ENCODE measurements around the gene CPNE8. TPM values are rescaled to one million over a fixed set of nuclear protein-coding genes. Genes with fewer than 3 reads are reported as not detected.

CPNE8 gene
- total and polyA plus RNA-seq, 2 of the 4 experiments (the other 2 are of a cell fraction), result not detected

- H2BK5ac ChIP-seq (ENCODE audit: low read depth, low read length, poor library complexity, severe bottlenecking), result no peak overlapping the region
- no peak overlapping the region for H3K27ac ChIP-seq (ENCODE audit: insufficient read depth, low read length)
- H3K36me3 ChIP-seq (ENCODE audit: control insufficient read depth, insufficient read depth, low read length), result no peaks in the 10 kb centered on the region
- no peak overlapping the region for H4K8ac ChIP-seq (ENCODE audit: low read depth in 2 of 2, low read length in 2 of 2)
- H3K27me3 ChIP-seq (ENCODE audit: control insufficient read depth, insufficient read depth, low read length), result no peaks in the 10 kb centered on the region
- no peak overlapping the region for H2BK20ac ChIP-seq (ENCODE audit: low read depth, low read length)
- ATAC-seq (ENCODE audit: low read depth) (no peak), DNase-seq (no peak)
- no peak overlapping the region for H2AFZ ChIP-seq (replicated peaks; ENCODE audit: low read length, poor library complexity)
- no peaks in the 10 kb centered on the region for H3K79me1 ChIP-seq (ENCODE audit: low read depth in 1 of 2, low read length in 2 of 2)
- H3K18ac ChIP-seq (ENCODE audit: low read depth, low read length), result no peak overlapping the region
- in situ Hi-C loops (cut with MboI; ENCODE audit: low sequenced_read_pairs) (no loop called here), dilution Hi-C loops (cut with HindIII; ENCODE audit: low sequenced_read_pairs, unreplicated experiment) (no loop called here), intact Hi-C loops (cut with micrococcal nuclease) (no loop called here)
- no peaks in the 10 kb centered on the region for H4K20me1 ChIP-seq (ENCODE audit: insufficient read depth, low read length)
- no peak overlapping the region for H4K5ac ChIP-seq (ENCODE audit: low read depth, low read length)
- no peak overlapping the region for H3K4me2 ChIP-seq (ENCODE audit: low read depth, low read length)
- H3K9me3 ChIP-seq (ENCODE audit: control insufficient read depth, insufficient read depth, low read length), result 0 out of 2 replicates have a peak, but pooled peaks cover 1% of the 10 kb centered on the region
- H3K4ac ChIP-seq (ENCODE audit: low read depth, low read length), result no peak overlapping the region
- H4K91ac ChIP-seq (ENCODE audit: insufficient read depth, low read depth, low read length), result no peak overlapping the region
- no peak overlapping the region for H2BK15ac ChIP-seq (ENCODE audit: low read depth, low read length)
- no peak overlapping the region for H3K23ac ChIP-seq (ENCODE audit: low read depth, low read length)
- H3K56ac ChIP-seq (ENCODE audit: extremely low read depth, insufficient read depth, low read length), result no peak overlapping the region
- H3K14ac ChIP-seq (replicated peaks; ENCODE audit: low read depth, low read length), result no peak overlapping the region
- H3K9ac ChIP-seq (ENCODE audit: low read depth, low read length), result no peak overlapping the region
- no peak overlapping the region for H3K4me3 ChIP-seq (ENCODE audit: insufficient read depth, low read depth, low read length)
- no peaks in the 10 kb centered on the region for H3K9me1 ChIP-seq (ENCODE audit: insufficient read depth, low read length)
- CTCF ChIA-PET, result no interaction called here
- no peak overlapping the region for H2AK5ac ChIP-seq (ENCODE audit: low read depth, low read length)
- BruUV-seq (replicated peaks), result no TSS peak
- TF ChIP-seq POLR2A (IDR thresholded peaks at IDR 0.05; ENCODE audit: low read depth, low read length), result no peak
- TF ChIP-seq SMC3 (IDR thresholded peaks at IDR 0.05; ENCODE audit: low read depth, low read length), result no peak
- no peak for TF ChIP-seq BHLHE40 (IDR thresholded peaks at IDR 0.05; ENCODE audit: low read depth, low read length)
- TF ChIP-seq USF2 (IDR thresholded peaks at IDR 0.05; ENCODE audit: low read depth, low read length), result no peak
- TF ChIP-seq, protein P1, sequence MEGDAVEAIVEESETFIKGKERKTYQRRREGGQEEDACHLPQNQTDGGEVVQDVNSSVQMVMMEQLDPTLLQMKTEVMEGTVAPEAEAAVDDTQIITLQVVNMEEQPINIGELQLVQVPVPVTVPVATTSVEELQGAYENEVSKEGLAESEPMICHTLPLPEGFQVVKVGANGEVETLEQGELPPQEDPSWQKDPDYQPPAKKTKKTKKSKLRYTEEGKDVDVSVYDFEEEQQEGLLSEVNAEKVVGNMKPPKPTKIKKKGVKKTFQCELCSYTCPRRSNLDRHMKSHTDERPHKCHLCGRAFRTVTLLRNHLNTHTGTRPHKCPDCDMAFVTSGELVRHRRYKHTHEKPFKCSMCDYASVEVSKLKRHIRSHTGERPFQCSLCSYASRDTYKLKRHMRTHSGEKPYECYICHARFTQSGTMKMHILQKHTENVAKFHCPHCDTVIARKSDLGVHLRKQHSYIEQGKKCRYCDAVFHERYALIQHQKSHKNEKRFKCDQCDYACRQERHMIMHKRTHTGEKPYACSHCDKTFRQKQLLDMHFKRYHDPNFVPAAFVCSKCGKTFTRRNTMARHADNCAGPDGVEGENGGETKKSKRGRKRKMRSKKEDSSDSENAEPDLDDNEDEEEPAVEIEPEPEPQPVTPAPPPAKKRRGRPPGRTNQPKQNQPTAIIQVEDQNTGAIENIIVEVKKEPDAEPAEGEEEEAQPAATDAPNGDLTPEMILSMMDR (conservative IDR thresholded peaks at IDR 0.05; ENCODE audit: low read depth, low read length), result no peak
- TF ChIP-seq FOS (IDR thresholded peaks at IDR 0.05; ENCODE audit: low read depth, low read length), result no peak
- no peak for TF ChIP-seq MXI1 (IDR thresholded peaks at IDR 0.05; ENCODE audit: borderline replicate concordance, low read depth, low read length)
- TF ChIP-seq RAD21 (IDR thresholded peaks at IDR 0.05; ENCODE audit: low read length), result no peak
- TF ChIP-seq ELK1 (IDR thresholded peaks at IDR 0.05; ENCODE audit: borderline replicate concordance, low read depth, low read length), result no peak
- no peak for TF ChIP-seq RFX5 (IDR thresholded peaks at IDR 0.05; ENCODE audit: low read depth, low read length)
- no peak for TF ChIP-seq MAFK (IDR thresholded peaks at IDR 0.05; ENCODE audit: low read depth, low read length)
- no peak for TF ChIP-seq RCOR1 (IDR thresholded peaks at IDR 0.05; ENCODE audit: insufficient replicate concordance, low read length)
- TF ChIP-seq CHD1 (IDR thresholded peaks at IDR 0.05; ENCODE audit: low read depth, low read length), result no peak
- no peak for TF ChIP-seq NFE2L2 (IDR thresholded peaks at IDR 0.05; ENCODE audit: low read depth, low read length)
- no peak for TF ChIP-seq MAZ (IDR thresholded peaks at IDR 0.05; ENCODE audit: borderline replicate concordance, low read depth, low read length)
- TF ChIP-seq CEBPB (IDR thresholded peaks at IDR 0.05; ENCODE audit: low read depth, low read length), result no peak
- H2AK9ac ChIP-seq (replicated peaks; ENCODE audit: low read depth, low read length, poor library complexity), result no peak overlapping the region
- H2BK120ac ChIP-seq (ENCODE audit: low read depth, low read length), result no peak overlapping the region
- WGBS, 2 experiments (ENCODE audit: extremely low coverage in 2 of 2, insufficient read length in 1 of 2), result 0% methylated on average over 1 of the region's 2 CpGs; no CpG with 5 or more reads in 1 of the 2 experiments
- POLR2A ChIA-PET (ENCODE audit: unreplicated experiment), result no interaction called here
- no peaks in the 10 kb centered on the region for H3K4me1 ChIP-seq (ENCODE audit: control insufficient read depth, insufficient read depth, low read length)
Measured at GRCh38 chr12:38823314-38823713, 82.1 kb downstream of the CPNE8 start.
